ENCODE measurements around the gene HSP90AA1.

GRCh38 chr14:102078831-102079699 is 7.8 kb downstream of the HSP90AA1 start:
- no peak for TF ChIP-seq CTCF (IDR thresholded peaks at IDR 0.05)
- TF ChIP-seq POLR2A (IDR thresholded peaks at IDR 0.05), result no peak
- TF ChIP-seq POLR2AphosphoS5 (IDR thresholded peaks at IDR 0.05), result no peak
